Stimulated activated CD4-positive, alpha-beta T cell treated with anti-CD3 and anti-CD28 coated beads, Interleukin-15, amount 100 ng/mL, for 24 hours (primary cell): ENCODE measurements around the gene PSMB7.

Source experiments
- DNase-seq: peaks from one replicate; pipeline ENCODE4 v3.0.0-alpha.2; 2020

Gene PSMB7

DNA sequence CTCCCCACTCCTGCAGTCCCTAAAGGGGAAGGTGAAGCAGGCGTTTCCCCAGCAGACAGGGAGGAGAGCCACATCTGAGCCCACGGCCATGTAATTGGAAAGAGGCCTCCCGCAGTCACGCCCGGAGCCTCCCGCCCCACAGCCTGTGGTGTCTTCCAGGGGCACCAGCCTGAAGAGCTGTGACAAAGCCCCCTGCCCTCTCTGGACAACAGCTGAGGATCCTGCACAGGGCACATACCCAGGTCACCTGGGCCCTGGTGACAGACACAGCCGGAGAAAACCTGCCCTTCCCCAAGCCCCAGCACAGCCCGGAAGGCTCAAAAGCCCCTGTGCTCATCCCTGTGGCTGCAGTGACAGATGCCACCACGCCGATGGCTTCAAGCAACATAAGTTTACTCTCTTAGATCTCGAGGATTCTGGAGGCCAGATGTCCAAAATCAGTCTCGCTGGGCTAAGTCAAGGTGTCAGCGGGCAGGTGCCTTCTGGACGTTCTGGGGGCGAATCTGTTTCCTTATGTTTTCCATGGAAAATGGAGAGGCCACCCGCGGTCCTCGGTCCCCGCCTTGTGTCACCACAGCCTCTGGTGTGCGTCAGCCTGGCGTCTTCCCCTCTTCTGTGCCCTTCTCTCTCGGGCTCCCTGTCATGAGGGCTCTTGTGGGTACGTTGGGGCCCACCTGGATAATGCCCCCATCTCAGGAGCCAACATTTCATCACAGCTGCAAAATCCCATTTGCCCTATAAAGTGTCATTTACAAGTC lies 71.5 kb downstream of the PSMB7 start:
- no peak for DNase-seq

DNA sequence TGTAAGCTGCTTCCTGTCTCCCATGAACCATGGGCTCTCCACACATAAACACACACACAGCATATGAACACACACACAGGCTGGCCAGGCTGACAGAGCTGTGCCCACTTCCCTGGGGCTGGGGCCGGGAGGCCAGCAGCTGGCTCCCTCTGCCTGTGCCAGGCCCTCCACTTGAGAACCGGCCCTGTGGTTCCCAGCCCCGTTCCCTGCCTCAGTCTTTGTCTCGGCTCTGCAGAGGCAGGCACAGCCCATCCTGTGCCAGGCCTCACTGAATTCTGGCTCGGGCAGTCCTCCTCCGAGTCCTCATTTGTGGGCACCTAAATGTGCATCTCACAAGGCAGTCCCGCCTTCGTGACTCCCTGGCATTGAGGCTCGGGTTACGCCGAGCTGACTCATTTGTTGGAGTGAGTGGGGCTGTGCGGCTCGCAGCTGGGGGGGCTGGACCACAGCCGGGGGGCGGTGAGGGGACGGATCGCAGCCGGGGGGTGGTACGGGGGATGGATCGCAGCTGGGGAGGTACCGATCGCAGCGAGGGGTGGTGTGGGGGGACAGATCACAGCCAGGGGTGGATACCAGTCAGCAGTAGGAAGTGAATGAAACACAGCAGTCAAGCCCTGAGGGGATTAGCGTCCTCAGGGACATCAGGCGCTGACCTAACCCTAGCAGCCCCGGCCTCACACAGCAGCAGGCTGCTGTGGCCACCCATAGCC lies 72.3 kb downstream of the PSMB7 start:
- no peak for DNase-seq

DNA sequence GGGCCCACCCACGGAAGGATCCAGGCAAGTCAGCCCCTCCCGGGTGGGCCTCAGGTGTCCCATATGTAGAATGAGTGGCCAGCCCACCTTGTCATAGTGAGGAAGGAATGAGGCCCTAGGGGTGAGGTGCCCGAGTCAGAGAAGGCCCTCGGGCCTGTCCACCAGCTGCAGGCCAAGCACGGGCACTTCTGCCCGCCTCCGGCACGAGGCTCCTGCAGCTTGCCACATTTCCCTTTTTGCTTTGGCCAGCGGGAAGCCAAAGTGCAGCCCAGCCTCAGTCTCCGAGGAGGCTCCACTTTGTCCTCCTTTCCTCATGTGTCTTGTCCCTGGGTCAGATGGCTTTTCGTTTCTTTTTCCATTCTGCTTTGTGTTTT lies 72.9 kb downstream of the PSMB7 start:
- DNase-seq: no peak

DNA sequence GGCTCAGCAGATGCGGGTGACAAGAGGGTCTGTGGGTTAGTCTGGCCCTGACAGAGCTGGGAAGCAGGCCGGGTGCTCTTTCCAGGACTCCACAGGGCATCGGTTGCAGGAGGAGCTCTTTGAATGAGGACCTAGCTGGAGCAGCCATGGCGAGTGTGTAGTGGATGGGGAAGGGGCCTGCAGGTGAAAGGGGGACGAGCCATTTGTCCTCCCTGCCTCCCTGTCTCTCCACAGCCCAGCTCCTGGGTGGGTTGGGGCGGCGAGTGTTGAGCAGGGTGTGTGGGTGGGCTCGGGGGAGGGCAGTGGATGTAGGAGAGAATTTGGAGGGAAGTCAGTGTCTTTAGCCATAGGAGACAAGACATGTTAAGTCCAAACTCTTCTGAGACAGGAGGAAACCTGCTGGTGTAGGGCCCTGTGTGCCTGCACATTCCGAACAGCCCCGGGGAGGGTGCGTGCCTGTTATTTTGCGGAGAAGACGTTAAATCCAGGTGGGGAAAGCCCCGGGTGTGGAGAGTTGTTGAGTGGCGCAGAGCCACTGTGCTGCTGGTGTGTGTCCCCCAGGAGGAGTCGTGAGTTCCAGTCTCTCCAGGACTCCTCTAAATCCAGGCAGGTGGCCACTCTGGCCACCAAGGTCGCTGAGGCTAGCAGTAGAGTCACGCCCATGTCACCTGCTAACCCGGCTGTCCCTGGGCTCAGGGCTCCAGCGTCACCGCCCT lies 73.6 kb downstream of the PSMB7 start:
- no peak for DNase-seq

DNA sequence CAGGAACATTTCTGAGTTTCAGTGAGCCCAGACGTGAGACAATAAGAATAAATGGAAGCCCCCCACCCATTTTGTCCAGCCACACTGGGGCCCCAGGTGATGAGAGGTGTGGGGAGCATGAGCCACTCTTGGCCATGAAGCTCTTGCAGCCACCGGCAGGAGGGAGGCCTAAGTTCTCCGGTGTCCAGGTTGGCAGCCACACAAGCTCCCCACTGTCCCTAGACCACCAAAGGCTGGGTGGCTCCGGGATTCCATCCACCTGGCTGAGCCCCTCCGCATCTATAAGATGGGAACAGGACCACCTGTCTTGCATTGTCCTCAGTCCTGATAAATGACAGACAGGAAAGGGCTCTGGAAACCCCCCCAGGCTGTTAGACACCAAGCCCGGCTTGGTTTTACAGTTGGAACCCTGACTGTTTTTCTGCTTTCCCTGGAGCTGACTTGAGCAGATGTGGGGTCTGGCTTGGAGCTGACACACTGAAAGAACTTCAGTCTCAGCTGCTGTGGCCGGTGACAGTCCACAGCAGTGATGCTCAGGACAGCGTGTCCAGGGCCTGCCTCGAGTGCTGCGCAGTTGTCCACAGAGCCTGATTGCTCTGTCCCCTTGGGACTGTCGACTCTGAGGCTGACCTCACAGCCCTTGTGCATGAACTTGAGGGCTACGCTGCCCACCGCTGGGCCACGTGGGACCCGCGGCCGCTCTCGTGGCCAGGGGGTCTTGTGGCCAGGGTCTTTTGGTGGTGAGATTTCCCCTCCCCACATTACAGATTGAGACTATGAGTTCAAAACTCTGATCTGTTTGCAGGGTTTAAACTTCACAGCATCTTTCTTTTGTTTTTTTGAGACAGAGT lies 74.8 kb downstream of the PSMB7 start:
- DNase-seq: no peak

DNA sequence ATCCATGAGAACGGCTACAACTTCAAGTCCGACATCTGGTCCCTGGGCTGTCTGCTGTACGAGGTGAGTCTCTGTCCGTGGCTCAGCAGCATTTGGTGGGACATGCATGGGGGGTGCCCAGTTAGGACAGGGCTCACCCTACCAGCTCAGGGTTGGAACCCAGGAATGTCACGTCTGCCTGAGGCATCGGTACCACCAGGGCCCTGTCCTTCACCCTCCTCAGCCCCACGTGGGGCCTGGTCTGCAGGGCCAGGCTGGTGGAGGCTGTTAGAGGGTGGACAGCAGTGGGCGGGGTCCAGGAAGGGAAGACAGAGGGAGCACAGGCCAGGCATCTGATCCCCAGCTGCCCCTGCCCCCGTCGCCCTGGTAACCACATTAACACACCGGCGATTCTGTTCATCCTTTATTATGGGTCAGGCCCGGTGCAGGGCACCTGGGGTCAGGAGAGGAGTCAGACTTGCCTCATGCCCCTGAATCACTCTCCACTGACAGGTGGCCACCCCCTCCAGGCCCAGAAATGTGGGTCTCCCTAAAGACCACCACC lies 75.6 kb downstream of the PSMB7 start:
- DNase-seq: no peak

DNA sequence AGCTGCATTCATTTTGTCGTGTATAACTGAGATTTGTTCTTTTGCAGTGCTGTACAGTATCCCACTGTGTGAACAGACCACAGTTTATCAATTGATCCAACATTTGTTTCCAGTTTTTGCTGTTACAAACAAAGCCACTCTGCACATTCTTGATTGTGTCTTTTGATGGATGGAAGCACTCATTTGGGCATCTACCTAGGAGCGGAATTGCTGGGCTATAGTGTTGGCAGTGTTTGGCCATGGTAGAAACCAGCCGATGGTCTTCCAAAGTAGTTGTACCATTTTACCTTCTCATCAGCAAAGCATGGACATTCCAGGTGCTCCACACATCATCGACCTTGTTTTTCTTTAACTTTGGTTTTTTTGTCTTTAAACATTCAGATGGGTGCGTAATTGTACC lies 77.7 kb downstream of the PSMB7 start:
- no peak for DNase-seq

DNA sequence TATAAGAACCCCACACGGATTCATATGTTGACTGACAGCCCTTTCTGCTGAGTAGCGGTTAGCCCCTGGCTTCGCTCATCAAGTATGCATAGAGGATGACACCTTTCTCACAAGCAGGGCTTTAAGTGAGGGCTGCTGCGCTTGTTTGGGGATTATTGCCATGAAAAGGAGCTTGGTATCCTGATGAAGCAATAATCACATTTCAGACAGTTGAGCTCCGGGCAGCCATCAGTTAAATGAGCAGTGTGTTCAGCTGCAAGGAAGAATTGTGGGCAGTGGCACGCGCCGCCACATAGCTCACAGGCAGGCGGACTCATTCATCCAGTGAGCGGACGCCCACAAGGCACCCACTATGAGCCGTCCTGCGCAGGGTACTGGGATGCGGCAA lies 79.9 kb downstream of the PSMB7 start:
- DNase-seq: no peak

DNA sequence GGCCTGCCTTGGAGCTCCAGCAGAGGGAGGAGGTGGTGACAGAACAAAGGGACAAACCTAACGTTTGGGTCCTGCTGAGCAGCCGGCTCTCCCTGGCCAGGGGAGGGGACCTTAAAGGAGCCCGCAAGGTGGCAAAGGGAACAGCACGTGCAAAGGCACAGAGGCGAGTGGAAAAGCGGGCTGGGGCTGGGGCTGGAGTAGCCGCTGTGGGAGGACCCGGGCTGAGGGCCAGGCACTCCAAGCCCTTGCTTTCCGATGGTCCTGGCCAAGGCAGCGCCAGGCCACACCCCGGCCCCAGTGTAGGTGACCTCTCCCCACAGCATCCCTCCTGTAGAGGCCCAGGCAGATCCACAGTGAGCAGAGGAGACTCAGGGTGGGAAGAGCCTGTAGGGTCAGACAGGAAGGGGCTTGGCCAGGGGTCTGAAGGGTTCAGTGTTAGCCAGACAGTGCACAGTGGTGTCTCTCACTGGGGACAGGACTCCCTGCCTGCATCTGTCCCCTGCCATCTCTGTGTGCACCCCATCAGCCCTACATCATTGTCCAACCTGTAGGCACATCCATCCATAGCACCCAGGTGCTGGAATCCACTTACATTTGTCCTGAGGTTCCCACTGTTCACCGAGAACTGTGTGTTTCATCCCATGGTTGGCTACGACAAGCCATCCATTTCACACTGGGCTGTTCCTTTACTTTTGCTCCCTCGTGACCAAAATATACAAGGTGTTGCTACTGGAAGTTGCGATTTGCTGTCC lies 80.5 kb downstream of the PSMB7 start:
- DNase-seq: no peak

DNA sequence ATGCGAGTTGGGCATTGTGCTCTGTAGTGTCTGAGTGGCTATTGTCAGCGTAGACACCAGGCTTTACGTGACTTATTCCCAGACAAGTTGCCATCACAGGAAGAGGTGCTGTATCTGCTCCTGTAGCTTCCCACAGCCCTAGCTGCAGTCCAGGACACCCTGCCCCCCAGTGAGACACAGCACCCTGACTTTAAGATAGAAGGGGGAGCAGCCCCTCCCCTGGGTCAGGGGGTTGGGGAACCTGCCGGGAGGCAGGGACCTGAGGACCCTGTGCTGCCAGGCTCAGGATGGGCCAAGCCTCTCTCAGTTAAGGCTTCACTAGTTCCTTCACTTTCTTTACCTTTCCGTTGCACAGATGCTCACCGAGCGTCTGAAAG lies 82.1 kb downstream of the PSMB7 start:
- DNase-seq: no peak

DNA sequence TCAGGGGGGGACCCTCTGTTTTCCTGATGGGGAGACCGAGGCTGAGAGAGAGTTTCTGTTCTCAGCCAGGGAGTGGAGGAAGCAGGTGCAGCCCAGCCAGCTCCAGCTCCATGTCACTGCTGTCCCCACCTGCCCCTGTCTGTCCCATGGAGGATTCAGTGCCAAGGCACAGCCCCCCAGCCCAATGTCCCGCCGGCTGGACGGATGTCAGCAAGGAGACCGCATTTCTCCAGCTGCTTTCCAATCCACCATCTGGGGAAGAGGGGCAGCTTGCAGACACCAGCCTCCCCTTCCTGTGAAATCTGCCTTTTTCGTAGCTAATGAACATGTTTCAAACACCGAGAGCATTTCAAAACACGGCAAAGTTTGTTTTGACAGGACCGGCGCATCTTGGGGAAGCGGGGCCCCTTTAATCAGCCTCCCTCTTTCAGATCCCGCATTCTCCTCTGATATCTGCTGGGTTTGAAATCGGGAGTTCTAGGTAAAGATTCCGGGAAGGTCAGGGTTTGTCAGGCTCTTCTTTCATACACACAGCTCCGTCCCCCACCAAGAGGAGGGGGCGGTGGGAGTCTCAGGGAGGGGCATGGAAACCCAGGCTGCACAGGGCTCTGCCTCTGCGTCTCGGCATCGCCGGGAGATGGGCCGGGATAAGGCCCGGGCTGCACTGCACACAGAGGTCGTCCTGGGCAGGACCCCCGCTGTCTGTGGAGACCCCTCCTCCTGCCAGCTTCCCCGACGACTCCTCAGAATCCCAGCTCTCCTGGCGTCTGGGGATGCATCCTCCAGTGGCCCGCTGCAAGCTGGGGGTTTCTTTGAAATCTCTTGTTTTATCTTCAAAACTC lies 82.7 kb downstream of the PSMB7 start:
- DNase-seq: no peak

DNA sequence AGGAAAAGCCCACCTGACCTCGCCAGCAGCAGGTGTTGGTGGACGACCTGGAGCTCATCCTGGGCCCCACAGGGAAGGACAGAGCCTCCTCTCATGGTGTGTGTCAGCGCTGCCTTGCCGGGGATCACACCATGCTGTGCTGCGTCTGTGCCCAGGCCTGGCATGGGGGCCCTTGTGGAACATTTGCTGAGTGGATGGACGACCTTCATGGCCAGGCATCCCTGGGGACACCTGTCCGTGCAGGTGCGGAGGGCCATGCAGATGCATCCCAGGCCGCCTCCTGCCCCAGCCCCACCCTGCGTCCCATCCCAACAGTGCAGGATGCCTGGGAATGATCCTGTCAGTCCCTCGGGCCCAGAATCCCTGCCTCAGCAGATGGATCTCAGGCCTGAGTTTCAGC lies 83.7 kb downstream of the PSMB7 start:
- no peak for DNase-seq

DNA sequence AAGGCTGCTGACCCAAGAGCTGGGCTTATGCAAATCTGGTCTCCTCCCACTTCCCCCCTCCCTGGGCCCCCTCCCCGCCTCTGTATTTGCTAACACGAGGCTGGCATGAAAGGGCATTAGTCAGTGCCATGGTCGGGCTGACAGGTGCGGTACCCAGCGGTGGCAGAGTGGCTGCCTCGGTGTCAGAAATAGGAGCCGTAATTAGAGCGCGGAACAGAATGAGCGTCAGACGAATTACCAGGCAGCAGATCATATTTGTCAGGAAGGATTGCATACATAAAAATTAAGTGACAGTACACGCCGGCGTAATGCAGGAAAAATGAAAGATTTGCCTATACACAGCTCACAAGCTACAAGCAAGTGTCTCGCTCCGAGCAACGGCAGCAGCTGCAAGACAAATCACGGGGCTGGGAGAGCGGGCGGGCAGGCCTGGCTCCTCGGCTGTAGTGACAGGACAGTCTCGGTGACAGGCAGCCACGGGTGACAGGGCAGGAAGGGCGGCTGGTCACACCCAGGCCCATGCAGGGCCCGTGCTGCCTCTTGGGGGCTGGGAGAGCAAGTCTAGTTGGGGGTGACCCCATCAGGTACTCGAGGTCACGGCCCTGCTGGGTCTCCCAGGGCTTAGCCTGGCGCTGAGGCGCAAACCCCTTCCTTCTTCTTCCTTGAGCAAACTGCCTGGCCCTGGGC lies 85.1 kb downstream of the PSMB7 start:
- no peak for DNase-seq

DNA sequence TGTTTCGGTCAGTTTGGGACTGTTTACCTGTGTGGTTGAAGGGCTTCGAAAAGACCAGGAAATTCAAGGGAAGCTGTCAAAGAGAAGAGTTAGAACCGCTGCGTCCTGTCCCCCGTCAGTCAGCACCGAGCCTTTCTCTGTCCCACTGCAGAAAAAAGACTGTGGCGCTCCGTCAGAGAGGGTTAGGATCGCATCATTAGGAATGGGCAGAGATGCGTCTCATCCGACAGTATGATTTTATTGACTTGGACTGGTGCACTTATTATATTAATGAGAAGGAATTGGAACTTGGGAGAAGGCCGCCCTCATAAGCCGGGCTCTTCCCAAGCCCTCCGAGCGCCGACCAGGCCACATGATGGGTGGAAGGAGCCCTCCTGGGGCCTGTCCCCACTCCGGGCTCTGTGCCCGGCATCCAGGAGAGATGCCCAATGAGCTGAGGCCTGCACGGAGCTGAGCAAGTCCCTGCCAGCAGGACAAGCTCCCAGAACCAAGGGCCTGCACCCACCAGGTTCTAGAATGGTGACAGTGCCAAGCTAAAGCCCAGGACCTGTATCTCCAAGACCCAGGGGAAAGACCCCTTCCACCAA lies 85.9 kb downstream of the PSMB7 start:
- no peak for DNase-seq

DNA sequence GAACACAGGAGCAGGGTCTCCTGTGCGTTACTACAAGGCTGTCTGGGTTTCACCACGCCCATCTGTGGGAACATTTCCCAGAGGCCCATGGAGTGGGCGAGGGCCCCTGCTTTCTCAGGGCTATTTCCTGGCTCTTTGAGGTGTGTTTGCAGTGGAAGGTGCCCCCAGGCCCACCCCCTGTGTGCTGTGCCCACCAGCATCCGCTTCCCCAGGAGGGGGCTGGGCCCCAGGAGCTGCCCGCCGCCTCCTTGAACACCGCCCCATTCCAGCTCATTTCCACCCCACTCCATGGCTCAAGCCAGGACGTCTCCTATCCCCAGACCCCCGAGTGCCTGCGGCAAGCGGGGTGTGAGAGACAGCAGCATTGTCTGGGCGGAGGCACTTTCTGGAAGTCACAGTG lies 87.0 kb downstream of the PSMB7 start:
- DNase-seq: no peak

DNA sequence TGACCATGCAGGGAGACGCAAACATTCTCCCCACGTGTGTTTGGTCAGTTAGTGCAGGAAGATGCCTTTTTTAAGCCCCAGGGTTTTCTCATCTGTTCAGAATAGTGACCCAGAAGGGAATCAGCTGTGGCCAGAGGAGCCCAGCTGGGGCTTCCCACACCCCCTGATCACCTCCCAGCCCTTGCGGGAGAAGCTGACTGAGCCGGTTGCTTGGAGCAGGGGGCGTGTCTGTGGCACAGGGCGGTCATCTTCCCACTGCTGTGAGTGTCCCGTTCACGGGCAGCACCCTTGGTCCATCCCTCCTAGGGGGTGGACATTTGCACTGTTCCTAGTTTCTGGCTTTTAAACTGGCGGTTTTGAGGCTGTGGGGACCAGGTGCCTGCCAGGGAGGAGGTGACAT lies 87.8 kb downstream of the PSMB7 start:
- DNase-seq: no peak

DNA sequence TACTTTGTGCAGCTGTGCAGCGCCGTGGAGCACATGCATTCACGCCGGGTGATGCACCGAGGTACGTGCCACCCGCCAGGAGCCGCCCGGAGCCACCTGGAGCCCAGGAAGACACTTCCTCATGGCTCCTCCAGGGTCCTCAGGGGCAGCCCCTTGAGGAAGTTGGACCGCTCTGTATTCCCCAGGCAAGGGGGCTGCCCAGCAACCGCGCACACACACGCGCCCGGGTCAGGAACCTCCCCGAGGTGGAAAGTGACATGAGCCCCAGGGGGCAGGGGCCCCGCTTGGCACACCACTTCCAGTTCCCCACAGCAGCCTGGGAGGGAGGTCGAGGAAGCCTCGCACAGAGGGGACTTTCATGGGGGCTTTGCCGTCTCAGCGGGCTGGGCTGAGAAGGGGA lies 88.9 kb downstream of the PSMB7 start:
- DNase-seq: no peak

DNA sequence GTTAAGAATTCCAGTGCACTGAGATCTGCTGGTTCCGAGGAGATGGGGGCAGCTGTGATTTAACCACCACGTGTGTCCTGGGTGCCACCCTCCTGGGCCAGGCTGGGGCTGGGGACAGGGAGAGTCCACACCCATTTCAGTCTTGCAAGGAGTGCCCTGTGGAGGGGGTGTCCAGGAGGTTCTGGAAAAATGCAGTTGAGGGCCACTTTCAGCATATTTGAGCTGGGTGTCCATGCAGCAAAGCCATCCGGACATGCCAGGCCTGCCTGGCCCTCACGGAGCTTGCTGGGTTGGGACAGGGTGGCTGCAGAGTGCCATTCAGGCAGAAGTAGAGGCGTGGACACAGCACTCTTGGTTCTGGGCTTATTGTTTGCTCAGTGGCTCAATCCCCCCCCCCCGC lies 89.4 kb downstream of the PSMB7 start:
- no peak for DNase-seq

DNA sequence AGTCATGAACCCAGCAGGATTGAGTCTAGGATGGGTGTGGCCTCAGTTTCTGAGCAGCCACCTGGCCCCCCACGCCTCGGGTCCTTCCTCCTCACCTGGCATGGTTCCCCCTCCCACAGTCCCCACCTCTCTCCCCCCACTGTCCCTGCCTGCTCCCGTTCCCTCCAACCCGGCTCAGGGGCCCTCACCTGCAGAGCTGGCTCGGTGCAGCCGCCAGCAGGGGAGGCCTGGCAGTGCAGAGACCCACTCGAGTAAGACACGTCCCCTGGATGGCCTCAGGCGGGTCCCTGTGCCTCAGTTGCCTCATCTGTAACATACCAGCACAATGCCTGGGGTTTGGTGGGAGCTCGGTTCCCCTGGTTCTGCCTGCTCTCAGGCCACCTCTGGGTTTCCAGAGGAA lies 91.3 kb downstream of the PSMB7 start:
- DNase-seq: no peak
